Frontal cortex (tissue), 4 donors: ENCODE data around the gene SEPHS2. TPM values are rescaled to one million over a fixed set of nuclear protein-coding genes. Genes with fewer than 3 reads are reported as not detected.
"Not testable (repeated sequence)": the region's sequence is repeated elsewhere in the genome, so short reads cannot be mapped to it uniquely, and the experiment has no call there.

Experiments
- DNase-seq, 2 donors: peaks; one replicate each; pipeline ENCODE4 v3.0.0; 2012; ENCODE audit warnings: low spot score in 2 of 2
- FAIRE-seq: peaks from 2 replicates; lab custom pipeline; 2012; peaks lifted over from hg19 to GRCh38; lab: Jason Lieb, UNC
- small RNA-seq: library from RNA; depleted of rRNA; stranded (forward); fragments of <200 nt; gene quantifications from one replicate; pipeline ENCODE3, GENCODE V24; 2014
- total RNA-seq: library from RNA; depleted of rRNA; stranded (reverse); fragments of >200 nt; gene quantifications from one replicate; pipeline ENCODE4 v1.2.3, GENCODE V29; 2014
- donor health status: control.
- donor health status: control.
- donor health status: control.

Gene SEPHS2
- total RNA-seq, 1 donor from 2014 or later = 12.6 TPM

DNA sequence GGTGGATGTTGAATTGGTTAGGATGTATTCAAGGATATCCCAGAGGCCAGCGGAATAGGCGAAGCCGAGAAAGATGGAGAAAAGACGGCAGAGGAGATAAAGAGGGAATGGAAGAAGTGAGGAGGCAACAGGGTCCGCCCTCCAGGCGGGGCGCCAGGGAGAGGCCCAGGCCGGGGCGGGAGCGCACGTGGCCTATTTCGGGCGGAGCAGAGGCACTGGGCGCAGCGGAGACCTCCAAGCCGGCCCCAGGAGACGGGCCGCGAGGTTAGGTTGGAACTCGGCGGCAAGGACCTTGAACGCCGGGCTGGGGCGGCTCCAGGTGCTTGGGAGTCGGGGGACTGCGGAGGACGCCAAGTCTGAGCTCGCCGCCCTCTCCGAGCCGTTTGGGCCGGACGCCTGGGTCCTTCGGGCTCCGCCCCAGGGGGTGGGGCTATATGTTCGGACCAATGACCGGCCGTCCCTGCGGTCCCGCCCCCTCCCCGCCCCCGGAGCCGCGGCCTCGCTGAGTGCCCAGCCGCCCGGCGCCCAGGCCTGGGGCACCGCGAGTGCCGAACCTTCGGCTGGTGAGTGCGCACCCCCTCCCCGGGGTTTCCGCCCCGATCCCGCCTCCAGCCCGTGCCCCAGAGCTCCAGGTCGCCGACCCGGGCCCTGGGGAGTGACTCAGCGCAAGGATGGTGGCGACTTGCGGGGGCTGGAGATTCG, 38.4 kb downstream of the SEPHS2 start, which contains the start of gene ZNF771:
Gene ZNF771, plus strand, starts transcription at position 505 of the 702 bp plus-strand sequence. CDS start 448 bp downstream, outside the sequence.
- DNase-seq (peak; percentile 95 to 96), FAIRE-seq (no peak)

- DNase-seq (no peak), FAIRE-seq (no peak)
Observed at GRCh38 chr16:30406795-30407101, 38.9 kb downstream of the SEPHS2 start.

DNA sequence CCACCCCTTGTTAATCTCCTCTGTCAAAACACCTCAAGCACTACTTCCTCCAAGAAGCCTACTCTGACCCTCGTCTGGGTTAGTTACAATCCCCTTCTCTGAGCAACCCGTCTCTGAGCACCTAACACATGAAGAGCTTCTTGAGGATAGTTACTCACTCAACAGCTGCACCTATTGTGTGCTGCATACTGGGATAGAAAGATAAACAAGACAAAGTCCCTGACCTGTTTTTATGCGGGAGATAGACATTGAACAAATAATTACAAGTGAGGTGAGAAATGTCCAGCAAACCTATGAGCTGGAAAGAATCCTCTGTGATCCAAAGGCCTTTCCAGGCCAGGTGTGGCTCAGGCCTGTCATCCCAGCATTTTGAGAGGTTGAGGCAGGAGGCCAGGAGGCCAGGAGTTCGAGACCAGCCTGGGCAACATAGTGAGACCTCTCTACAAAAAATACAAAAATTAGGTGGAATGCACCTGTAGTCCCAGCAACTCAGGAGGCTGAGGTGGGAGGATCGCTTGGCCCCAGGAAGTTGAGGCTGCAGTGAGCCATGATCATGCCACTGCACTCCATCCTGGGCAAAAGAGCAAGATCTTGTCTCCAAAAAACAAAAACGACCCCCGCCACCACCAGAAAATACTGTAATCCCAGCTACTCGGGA, 43.8 kb downstream of the SEPHS2 start:
- no peak for FAIRE-seq
- no peak for DNase-seq

DNA sequence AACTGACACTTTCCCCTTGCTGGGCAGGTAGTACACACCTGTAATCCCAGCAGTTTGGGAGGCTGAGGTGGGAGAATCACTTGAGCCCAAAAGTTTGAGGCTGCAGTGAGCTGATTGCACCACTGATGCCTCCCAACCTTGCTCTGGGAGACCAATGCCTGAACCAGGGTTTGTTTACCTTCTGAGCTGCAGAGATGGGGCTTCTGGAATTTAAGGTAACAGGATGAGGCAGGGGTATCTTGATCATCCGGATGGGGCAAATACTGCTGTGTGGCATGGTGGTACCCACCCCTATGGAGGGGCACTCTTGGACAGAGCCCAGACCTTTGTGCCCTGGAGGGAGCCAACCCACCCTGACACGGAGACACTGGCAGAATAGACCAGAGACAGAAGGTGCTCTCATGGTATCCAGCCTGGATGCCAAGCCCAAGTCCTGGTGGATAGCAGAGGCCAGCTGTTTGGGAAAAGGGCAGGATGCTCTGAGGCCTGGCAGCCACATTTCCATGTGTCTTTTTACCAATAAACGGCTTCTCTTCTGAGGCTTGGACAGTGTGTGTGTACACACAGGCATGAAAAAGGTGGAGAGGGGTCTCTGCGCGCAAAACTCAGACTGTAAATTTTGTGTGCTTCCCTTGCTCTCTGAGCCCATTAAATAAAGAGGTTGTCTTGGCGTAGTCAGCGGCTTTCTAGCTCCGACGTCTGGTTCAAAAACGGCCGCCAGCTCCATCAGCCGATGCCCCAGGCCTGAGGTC, 46.1 kb downstream of the SEPHS2 start:
- FAIRE-seq (no peak), DNase-seq (no peak)

GRCh38 chr16:30398661-30399434, 46.8 kb downstream of the SEPHS2 start:
- DNase-seq (no peak), FAIRE-seq (no peak)

GRCh38 chr16:30397776-30398660, 47.7 kb downstream of the SEPHS2 start:
- DNase-seq (no peak), FAIRE-seq (no peak)

GRCh38 chr16:30397056-30397455, 48.6 kb downstream of the SEPHS2 start:
- no peak for FAIRE-seq
- no peak for DNase-seq

DNA sequence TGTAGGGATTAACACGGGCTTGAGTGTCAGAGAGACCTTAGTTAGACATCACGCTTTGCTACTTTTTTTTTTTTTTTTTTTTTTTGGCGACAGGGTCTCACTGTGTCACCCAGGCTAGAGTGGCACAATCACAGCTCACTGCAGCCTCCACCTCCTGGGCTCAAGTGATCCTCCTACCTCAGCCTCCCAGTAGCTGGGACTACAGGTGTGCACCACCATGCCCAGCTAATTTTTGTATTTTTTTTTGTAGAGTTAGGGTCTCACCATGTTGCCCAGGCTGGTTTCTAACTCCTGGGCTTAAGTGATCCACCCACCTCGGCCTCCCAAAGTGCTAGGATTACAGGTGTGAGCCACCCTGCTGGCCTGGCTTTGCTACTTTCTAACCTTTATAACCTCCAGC, 49.0 kb downstream of the SEPHS2 start:
- DNase-seq, FAIRE-seq: not testable (repeated sequence)

DNA sequence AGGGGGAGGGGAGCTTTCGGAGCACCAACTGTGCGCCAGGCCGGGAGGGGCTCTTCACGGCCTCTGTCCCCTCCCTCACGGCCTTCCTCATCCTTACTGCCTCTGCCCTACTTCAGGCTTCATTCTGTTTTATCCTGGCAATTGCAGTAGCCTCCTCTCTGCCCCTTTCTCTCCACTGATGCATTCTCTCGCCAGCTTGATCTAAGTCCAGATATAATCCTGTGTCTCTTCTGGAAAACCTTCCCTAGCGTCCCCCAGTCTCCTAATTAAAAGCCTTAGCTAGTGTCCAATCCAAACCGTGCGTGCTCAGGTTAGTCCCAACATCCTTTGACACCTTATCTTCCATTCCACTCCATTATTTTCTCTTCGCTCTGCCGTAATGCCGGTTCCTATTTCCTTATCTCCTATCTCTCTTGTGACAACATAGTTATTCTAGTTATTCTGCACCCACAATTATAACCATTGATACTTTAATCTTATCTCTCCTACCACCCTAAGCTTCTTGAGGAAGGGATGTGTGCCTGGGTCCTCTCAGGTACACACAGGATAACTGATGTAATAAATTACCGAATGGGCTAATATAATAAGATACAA, 49.6 kb downstream of the SEPHS2 start:
- FAIRE-seq = no peak
- DNase-seq = no peak

DNA sequence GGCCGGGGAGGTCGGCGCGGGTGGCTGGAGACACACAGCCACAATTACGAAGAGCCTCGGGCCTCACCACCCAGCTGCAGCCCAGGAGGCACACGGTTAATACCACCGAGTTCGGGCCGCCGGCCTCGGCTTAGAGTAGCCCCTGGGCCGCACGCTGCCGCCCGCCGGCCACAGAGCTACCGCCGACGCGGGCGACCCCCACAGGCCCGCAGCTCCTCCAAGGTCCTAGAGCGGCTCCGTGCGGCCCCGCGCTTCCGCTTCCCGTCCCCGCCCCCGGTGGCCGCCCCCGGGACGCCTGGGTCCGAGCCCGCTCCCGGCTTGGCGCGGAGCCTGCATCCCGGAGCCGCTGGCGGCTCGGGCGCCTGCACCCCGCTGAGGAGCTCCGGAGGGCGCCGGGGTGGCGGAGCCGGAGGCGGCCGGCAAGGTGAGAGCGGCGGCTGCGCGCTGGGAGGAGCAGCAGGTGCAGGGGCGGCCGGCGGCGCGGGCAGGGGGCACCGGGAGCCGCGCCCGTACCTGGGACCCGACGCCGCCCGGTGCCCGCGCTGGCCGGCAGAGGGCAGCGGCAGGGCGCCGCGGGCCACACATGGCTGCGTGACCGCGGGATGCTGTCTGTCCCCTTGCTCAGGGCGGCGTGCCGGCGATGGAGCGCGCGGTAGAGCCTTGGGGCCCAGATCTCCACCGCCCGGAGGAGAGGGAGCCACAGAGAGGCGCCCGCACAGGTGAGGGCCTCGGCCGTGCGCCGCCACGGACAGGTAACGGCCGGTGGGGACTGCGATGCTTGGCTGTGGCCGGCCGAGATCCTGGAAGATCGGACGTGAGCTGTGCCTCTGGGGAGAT, 50.3 kb downstream of the SEPHS2 start, which contains the start of gene ZNF48:
Gene ZNF48, plus strand, starts transcription at position 266 of the 837 bp plus-strand sequence. Its CDS starts 375 bp downstream, at position 641.
- no peak for FAIRE-seq
- DNase-seq = peak; percentile 94 to 96

GRCh38 chr16:30394592-30395154, 51.0 kb downstream of the SEPHS2 start:
- DNase-seq (no peak), FAIRE-seq (no peak)

Small RNA genes within 50 kb of the gene (small RNA-seq; reads per million reads assigned to genes)
- gene RF00019 (not detected), gene RF00406 (not detected), gene RNU7-61P (not detected)

Other genes starting within 250 kb of the SEPHS2 start
- gene SULT1A3, start 246.6 kb downstream of the SEPHS2 start, total RNA-seq = 5.3 TPM
- 1.2 TPM for gene NPIPB13, start 197.4 kb downstream of the SEPHS2 start, total RNA-seq
- gene CD2BP2, start 90.6 kb downstream of the SEPHS2 start, total RNA-seq = 38.7 TPM
- gene TBC1D10B, start 75.4 kb downstream of the SEPHS2 start, total RNA-seq = 25.3 TPM
- gene MYL11, start 71.1 kb downstream of the SEPHS2 start, total RNA-seq = not detected
- not detected for gene SEPTIN1, start 63.3 kb downstream of the SEPHS2 start, total RNA-seq
- 39.9 TPM for gene ZNF48, start 50.5 kb downstream of the SEPHS2 start, total RNA-seq
- gene ZNF771, start 38.3 kb downstream of the SEPHS2 start, total RNA-seq = 9.0 TPM
- gene DCTPP1, start 15.8 kb downstream of the SEPHS2 start, total RNA-seq = 28.9 TPM
- gene ITGAL, start 26.9 kb upstream of the SEPHS2 start, total RNA-seq = 0.82 TPM
- 25.7 TPM for gene ZNF768, start 80.7 kb upstream of the SEPHS2 start, total RNA-seq
- 15.1 TPM for gene ZNF747, start 89.0 kb upstream of the SEPHS2 start, total RNA-seq
- gene ZNF764, start 112.5 kb upstream of the SEPHS2 start, total RNA-seq = 6.1 TPM
- gene ZNF688, start 125.8 kb upstream of the SEPHS2 start, total RNA-seq = 7.3 TPM
- gene ZNF785, start 139.8 kb upstream of the SEPHS2 start, total RNA-seq = 18.3 TPM
- gene ZNF689, start 164.5 kb upstream of the SEPHS2 start, total RNA-seq = 9.0 TPM
- 7.3 TPM for gene PRR14, start 205.1 kb upstream of the SEPHS2 start, total RNA-seq
- gene FBRS, start 212.6 kb upstream of the SEPHS2 start, total RNA-seq = 8.2 TPM